COLO668 (cell line): ENCODE measurements around the gene SPRR2E.
A peak's percentile ranks its signal among the peaks of the same experiment; 100 is the strongest.
"Not testable (repeated sequence)": the region's sequence is repeated elsewhere in the genome, so short reads cannot be mapped to it uniquely, and the experiment has no call there.

Experiments used
- DNase-seq: peaks from one replicate; lab custom pipeline; 2025; ENCODE audit not compliant: unreplicated experiment; lab: John Stamatoyannopoulos, UW

The SPRR2E gene

GRCh38 chr1:153094426-153094825, at the start of gene SPRR2E:
TSS of gene SPRR2E (minus strand) at chr1:153094526. CDS start at chr1:153093751, 775 bp downstream.
- no peak for DNase-seq

DNA sequence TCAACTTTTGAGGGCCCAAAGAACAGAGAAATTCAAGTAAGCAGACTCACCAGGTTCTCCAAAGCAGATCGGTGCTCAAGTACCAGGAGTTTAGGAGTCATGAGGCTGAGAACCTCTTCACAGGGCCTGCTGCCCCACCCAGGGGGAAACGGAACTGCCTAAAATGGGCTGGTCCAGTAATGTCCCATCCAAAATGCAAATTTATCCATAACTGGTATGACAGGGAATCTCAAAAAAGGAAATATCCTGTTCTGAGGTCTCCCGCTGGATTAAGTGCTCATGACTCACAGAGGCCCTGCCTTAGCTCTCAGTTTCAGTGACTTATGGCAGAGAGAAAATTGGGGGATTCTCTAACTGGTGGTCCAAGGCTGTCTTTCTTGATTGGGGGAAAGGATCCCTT, 47.1 kb upstream of the SPRR2E start:
- DNase-seq: no peak

DNA sequence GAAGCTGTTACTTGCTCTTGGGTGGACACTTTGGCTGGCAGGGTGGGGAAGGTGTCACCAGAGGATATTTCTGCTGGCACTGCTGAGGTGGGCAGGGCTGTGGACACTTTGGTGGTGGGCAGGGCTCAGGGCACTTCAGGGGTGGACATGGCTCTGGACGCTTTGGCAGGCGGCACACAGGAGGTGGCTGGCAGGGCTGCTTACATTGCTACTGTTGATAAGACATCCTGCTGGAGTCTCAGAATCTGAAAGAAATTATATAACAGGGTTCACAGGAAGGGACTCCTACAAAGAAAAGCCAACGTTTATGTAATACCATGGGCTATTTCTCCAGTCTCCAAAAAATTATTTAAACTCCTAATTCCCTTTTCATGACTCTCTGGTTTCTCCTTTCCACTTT, 46.2 kb upstream of the SPRR2E start:
- no peak for DNase-seq

DNA sequence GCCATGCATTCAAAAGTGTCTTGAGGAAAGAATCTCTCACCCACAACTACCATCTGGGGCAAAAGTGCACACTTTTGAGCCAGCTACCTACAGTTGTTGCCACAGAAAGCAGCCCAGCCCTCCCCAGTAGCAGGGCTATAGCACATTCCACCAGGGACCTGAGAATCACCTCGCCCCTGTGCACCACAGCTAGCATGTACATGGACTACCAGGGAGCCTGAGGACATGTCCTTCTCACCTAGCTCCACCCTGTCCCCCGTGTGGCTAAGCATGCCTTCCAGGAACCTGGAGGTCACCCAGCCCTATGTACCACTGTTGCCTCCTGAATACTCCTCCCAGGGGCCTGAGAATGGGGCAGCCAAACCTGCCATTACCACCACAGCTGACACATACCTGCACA, 39.4 kb upstream of the SPRR2E start:
- no peak for DNase-seq

- DNase-seq: no peak
These were observed 38.9 kb upstream of the SPRR2E start for GRCh38 chr1:153133267-153133666.

DNA sequence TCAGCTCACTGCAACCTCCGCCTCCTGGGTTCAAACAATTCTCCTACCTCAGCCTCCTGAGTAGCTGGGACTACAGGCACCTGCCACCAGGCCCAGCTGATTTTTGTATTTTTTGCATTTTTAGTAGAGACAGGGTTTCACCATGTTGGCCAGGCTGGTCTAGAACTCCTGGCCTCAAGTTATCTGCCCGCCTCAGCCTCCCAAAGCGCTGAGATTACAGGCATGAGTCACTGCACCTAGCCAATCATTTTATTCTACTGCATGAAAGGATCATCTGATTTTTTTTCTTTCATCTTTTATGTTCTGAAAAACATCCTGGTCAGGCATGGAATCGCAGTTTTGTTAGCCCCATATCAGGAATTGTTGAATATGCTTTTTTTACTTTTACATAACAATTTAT, 34.4 kb upstream of the SPRR2E start:
- not testable (repeated sequence) for DNase-seq

- DNase-seq: no peak
These were observed 33.0 kb upstream of the SPRR2E start for GRCh38 chr1:153127296-153127695.

DNA sequence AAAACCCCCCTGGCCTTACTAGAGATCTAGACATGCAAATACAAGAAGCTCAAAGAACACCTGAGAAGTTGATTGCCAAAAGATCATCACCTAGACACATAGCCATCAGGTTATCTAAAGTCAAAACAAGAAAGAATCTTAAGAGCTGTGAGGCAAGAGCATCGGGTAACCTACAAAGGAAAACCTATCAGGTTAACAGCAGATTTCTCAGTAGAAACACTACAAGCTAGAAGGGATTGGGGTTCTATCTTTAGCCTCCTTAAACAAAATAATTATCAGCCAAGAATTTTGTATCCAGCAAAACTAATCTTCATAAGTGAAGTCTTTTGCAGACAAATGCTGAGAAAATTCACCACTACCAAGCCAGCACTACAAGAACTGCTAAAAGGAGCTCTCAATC, 31.2 kb upstream of the SPRR2E start:
- no peak for DNase-seq

- not testable (repeated sequence) for DNase-seq
These were observed 29.5 kb upstream of the SPRR2E start for GRCh38 chr1:153123793-153124192.

DNA sequence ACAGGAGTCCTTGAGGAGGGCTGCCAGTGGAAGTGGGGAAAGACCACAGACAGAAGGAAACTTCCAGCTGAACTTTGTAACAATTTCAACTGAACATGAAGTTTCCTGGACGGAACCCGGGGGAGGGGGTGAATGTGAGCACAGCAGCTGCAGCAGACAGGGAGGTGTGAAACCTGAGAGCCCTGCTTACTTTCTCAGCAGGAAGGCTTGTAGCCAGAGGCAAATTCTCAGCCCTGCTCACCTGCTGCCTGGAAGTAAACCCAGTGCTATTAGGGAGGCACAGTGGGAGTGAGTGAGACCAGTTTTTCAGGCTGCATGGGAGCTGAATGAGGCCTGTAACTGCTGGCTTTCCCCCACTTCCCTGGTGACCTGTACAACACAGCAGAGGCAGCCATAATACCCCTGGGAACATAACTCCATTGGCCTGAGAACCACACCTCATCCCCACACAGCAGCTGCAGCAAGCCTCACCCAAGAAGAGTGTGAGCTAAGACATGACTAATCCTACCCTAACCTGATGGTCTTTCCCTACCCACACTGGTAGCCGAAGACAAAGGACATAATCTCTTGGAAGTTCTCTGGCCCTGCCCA, 28.6 kb upstream of the SPRR2E start:
- DNase-seq: peak; percentile 91

DNA sequence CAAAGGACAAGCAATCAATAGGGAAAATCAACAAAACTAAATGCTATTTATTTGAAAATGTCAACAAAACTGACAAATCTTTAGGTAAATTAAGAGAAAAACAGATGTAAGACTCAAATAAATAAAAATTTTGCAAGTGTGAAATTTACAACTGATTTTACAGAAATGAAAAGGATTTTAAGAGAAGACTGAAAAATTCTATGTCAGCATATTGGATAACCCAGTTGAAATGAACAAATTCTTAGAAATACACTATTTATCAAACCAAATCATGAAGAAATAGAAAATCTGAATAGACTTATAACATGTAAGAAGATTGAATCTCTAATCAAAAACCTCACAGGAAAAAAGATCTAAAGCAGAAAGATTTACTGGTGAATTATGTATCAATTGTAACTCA, 26.6 kb upstream of the SPRR2E start:
- no peak for DNase-seq

- DNase-seq: no peak
These were observed 25.2 kb upstream of the SPRR2E start for GRCh38 chr1:153119491-153119971.

DNA sequence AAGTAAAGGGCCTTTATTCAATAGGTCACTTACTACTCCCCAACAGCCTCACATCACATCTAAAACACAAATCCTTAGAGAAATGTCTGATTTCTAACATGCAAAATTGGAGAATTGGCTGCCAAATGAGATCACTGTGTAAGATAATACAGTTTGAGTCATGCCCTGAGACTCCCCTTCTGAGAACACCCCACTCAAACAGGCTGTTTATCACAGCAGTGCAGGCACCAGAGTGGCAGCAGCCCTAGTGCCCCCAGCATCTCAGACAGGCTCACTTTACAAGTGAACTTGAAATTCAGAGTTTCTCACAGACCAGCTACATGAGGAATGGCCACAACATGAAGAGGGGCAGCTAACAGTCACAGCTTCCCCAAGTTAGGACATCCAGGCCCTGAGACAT, 20.9 kb upstream of the SPRR2E start:
- DNase-seq: not testable (repeated sequence)

- DNase-seq: no peak
These were observed 19.1 kb upstream of the SPRR2E start, which contains the start of gene SPRR2F for GRCh38 chr1:153113416-153113815. TSS of gene SPRR2F (minus strand) at chr1:153113516. CDS start at chr1:153112733, 783 bp downstream.

GRCh38 chr1:153112454-153112853, 18.1 kb upstream of the SPRR2E start:
- not testable (repeated sequence) for DNase-seq

DNA sequence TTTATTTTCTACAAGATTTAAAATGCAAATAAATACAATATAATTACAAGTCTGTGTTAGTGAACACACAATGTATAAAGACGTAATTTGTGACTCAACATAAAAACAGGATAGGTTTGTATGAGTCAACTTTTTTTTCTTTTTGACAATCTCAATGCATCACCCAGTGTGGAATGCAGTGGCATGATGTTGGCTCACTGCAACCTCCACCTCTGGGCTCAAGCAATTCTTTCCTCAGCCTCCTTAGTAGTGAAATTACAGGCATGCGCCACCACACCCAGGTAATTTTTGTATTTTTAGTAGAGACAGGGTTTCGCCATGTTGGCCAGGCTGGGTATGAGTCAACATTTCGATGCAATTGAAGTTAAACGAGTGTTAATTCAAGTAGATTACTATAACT, 5.9 kb upstream of the SPRR2E start:
- DNase-seq: no peak

- no peak for DNase-seq
These were observed 5.2 kb upstream of the SPRR2E start for GRCh38 chr1:153099461-153100045.

DNA sequence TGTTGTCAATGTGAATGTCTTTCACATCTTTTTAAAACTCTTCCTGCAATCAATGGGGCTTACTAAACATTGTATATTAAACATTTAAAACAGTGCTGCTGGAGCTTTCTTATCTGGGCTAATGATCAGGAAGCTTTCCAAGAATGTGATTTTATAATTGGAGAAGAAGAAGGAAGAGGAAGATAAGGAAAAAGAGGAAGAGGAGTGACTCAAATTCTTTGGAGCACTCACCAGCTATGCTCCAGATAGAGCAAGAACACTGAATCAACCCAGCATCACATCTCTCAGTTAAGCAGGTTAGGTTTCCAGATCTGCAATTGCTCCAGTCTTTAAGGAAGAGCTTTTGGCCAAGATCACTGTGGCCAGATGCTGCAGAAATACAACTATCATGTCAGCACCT, 1.4 kb upstream of the SPRR2E start:
- no peak for DNase-seq

GRCh38 chr1:153087652-153088051, 6.7 kb downstream of the SPRR2E start:
- DNase-seq: no peak

- DNase-seq: no peak
These were observed 12.6 kb downstream of the SPRR2E start for GRCh38 chr1:153081736-153082135.

- no peak for DNase-seq
These were observed 21.3 kb downstream of the SPRR2E start for GRCh38 chr1:153072806-153073726.

GRCh38 chr1:153071511-153071910, 22.8 kb downstream of the SPRR2E start, which contains the start of gene SPRR2B:
TSS of gene SPRR2B (minus strand) at chr1:153071611. CDS start at chr1:153070839, 772 bp downstream.
- DNase-seq: no peak
